Measurements from ENCODE around the gene MYBPHL. TPM values are rescaled to one million over a fixed set of nuclear protein-coding genes. Genes with fewer than 3 reads are reported as not detected.

The MYBPHL gene
- total RNA-seq, 6 experiments from 2014 or later, result not detected

- no peaks in the 10 kb centered on the region for H3K27me3 ChIP-seq
- intact Hi-C loops (cut with DNase I), result no loop called here
- no peak for DNase-seq
- TF ChIP-seq CTCF (IDR thresholded peaks at IDR 0.05), result no peak
- no peak overlapping the region for H3K27ac ChIP-seq
- H3K36me3 ChIP-seq, result no peaks in the 10 kb centered on the region
- 89% methylated on average over 28 of the region's 69 CpGs for WGBS (ENCODE audit: insufficient coverage, low coverage, low lambda C conversion rate, missing lambda C conversion rate)
- no peaks in the 10 kb centered on the region for H3K9me3 ChIP-seq
- no peaks in the 10 kb centered on the region for H3K4me1 ChIP-seq
- H3K4me3 ChIP-seq, result no peak overlapping the region
- ATAC-seq, result no peak
Measured at GRCh38 chr1:109258481-109259466, 48.0 kb downstream of the MYBPHL start.

- intact Hi-C loops (cut with DNase I), result no loop called here
- TF ChIP-seq CTCF (IDR thresholded peaks at IDR 0.05) (no peak), POLR2A (IDR thresholded peaks at IDR 0.05) (no peak)
- Histone ChIP-seq H3K27ac (no peak overlapping the region), H3K9me3 (no peaks in the 10 kb centered on the region), H3K36me3 (no peaks in the 10 kb centered on the region), H3K4me3 (no peak overlapping the region), H3K27me3 (no peaks in the 10 kb centered on the region), H3K4me1 (no peaks in the 10 kb centered on the region)
- ATAC-seq, result no peak
- DNase-seq, result no peak
- 77% methylated on average over 12 of the region's 15 CpGs for WGBS (ENCODE audit: insufficient coverage, low coverage, low lambda C conversion rate, missing lambda C conversion rate)
Measured at GRCh38 chr1:109257682-109258421, 49.0 kb downstream of the MYBPHL start.

GRCh38 chr1:109256971-109257681 is 49.7 kb downstream of the MYBPHL start:
- Histone ChIP-seq H3K9me3 (no peaks in the 10 kb centered on the region), H3K4me3 (no peak overlapping the region), H3K27me3 (no peaks in the 10 kb centered on the region), H3K27ac (no peak overlapping the region), H3K36me3 (no peaks in the 10 kb centered on the region), H3K4me1 (no peaks in the 10 kb centered on the region)
- TF ChIP-seq CTCF (IDR thresholded peaks at IDR 0.05) (no peak), POLR2A (IDR thresholded peaks at IDR 0.05) (no peak)
- no peak for DNase-seq
- intact Hi-C loops (cut with DNase I), result no loop called here
- ATAC-seq, result no peak
- 87% methylated on average over 5 of the region's 5 CpGs for WGBS (ENCODE audit: insufficient coverage, low coverage, low lambda C conversion rate, missing lambda C conversion rate)

- intact Hi-C loops (cut with DNase I), result no loop called here
- no peak overlapping the region for H3K4me3 ChIP-seq
- H3K27me3 ChIP-seq, result no peaks in the 10 kb centered on the region
- no peaks in the 10 kb centered on the region for H3K9me3 ChIP-seq
- TF ChIP-seq CTCF (IDR thresholded peaks at IDR 0.05) (no peak), POLR2A (IDR thresholded peaks at IDR 0.05) (no peak)
- H3K27ac ChIP-seq, result no peak overlapping the region
- no peaks in the 10 kb centered on the region for H3K36me3 ChIP-seq
- no peaks in the 10 kb centered on the region for H3K4me1 ChIP-seq
- 74% methylated on average over 4 of the region's 7 CpGs for WGBS (ENCODE audit: insufficient coverage, low coverage, low lambda C conversion rate, missing lambda C conversion rate)
- DNase-seq, result no peak
- no peak for ATAC-seq
Measured at GRCh38 chr1:109256085-109256484, 50.7 kb downstream of the MYBPHL start.

All from right lobe of liver (tissue), 6 donors.